SK-N-SH (cell line): ENCODE measurements around the gene CCDC88C. TPM values are rescaled to one million over a fixed set of nuclear protein-coding genes. Genes with fewer than 3 reads are reported as not detected.

Experiments used
- CTCF ChIA-PET: fragments of 300-600, 350-600 bp; formaldehyde crosslinking; extraction: SDS; loops from one replicate; lab custom pipeline; 2021; lab: Yijun Ruan, JAX
- POLR2A ChIA-PET: fragments of 350-600 bp; sonication (Branson Sonifier 250); formaldehyde crosslinking; extraction: SDS; loops from one replicate; lab custom pipeline; 2020; ENCODE audit warnings: antibody characterized with exemption, inconsistent platforms; lab: Yijun Ruan, JAX
- DNase-seq: peaks from one replicate; pipeline ENCODE4 v3.0.0; 2012
- H2AFZ ChIP-seq: fragments of 200-600 bp; sonication (generic); 2 replicates; pipeline ENCODE4 v1.8.1; 2016; ENCODE audit warnings: antibody characterized with exemption, mild to moderate bottlenecking, low read depth
- H3F3A ChIP-seq: fragments of 200-600 bp; sonication (generic); replicated peaks from 2 replicates; pipeline ENCODE3; 2016; ENCODE audit warnings: antibody characterized with exemption, mild to moderate bottlenecking; ENCODE audit not compliant: insufficient read depth
- H3K27ac ChIP-seq, 2 experiments: fragments of 200-500 bp in 1 of 2; fragments of 200-600 bp in 1 of 2; sonication (Bioruptor generic) in 1 of 2; sonication (generic), shearing (Covaris generic) in 1 of 2; 2 replicates each; pipeline versions ENCODE4 v1.5.1 to v1.6.1; 2014 to 2016; ENCODE audit warnings: low read depth in 2 of 2, inconsistent platforms in 1 of 2, low read length in 1 of 2, mild to moderate bottlenecking in 1 of 2, mixed read lengths in 1 of 2
- H3K27me3 ChIP-seq: fragments of 200-600 bp; sonication (generic), shearing (Covaris generic); 2 replicates; pipeline ENCODE4 v1.6.1; 2016; ENCODE audit warnings: mixed run types; ENCODE audit not compliant: insufficient read depth
- H3K36me3 ChIP-seq, 2 experiments: fragments of 200-500 bp in 1 of 2; fragments of 200-600 bp in 1 of 2; sonication (Bioruptor generic) in 1 of 2; sonication (generic) in 1 of 2; replicated peaks in 1 of 2; 2 replicates each; pipeline versions ENCODE3 to v1.5.1; 2014 to 2016; ENCODE audit warnings: low read length in 1 of 2, mild to moderate bottlenecking in 1 of 2; ENCODE audit not compliant: insufficient read depth in 2 of 2, control insufficient read depth in 1 of 2
- H3K4me1 ChIP-seq, 2 experiments: fragments of 200-500 bp in 1 of 2; fragments of 200-600 bp in 1 of 2; sonication (Bioruptor generic) in 1 of 2; sonication (generic), shearing (Covaris generic) in 1 of 2; 2 replicates each; pipeline versions ENCODE4 v1.5.1 to v1.6.1; 2014 to 2016; ENCODE audit warnings: low read depth in 1 of 2, low read length in 1 of 2, mixed run types in 1 of 2; ENCODE audit not compliant: insufficient read depth in 2 of 2, control insufficient read depth in 1 of 2
- H3K4me2 ChIP-seq: fragments of 200-600 bp; sonication (generic), shearing (Covaris generic); 2 replicates; pipeline ENCODE4 v1.6.1; 2017; ENCODE audit warnings: mixed run types
- H3K4me3 ChIP-seq, 2 experiments: fragments of 200-500 bp in 1 of 2; fragments of 200-600 bp in 1 of 2; sonication (Bioruptor generic) in 1 of 2; sonication (generic), shearing (Covaris generic) in 1 of 2; 2 replicates each; pipeline versions ENCODE4 v1.5.1 to v1.8.1; 2014 to 2016; ENCODE audit warnings: low read depth in 2 of 2, inconsistent platforms in 1 of 2, low read length in 1 of 2, mild to moderate bottlenecking in 1 of 2, mixed read lengths in 1 of 2, moderate library complexity in 1 of 2
- H3K79me2 ChIP-seq: fragments of 200-600 bp; sonication (generic); 2 replicates; pipeline ENCODE4 v1.8.1; 2017; ENCODE audit warnings: mild to moderate bottlenecking; ENCODE audit not compliant: insufficient read depth
- H3K9ac ChIP-seq: fragments of 200-600 bp; sonication (generic); 2 replicates; pipeline ENCODE4 v1.6.1; 2017; ENCODE audit warnings: mixed run types
- H3K9me2 ChIP-seq: fragments of 200-600 bp; sonication (generic); 2 replicates; pipeline ENCODE4 v1.6.1; 2017; ENCODE audit warnings: mixed run types
- H3K9me3 ChIP-seq: fragments of 200-600 bp; sonication (generic); 2 replicates; pipeline ENCODE4 v1.6.1; 2017; ENCODE audit warnings: mixed run types, mild to moderate bottlenecking, moderate library complexity
- H4K20me1 ChIP-seq: fragments of 200-600 bp; sonication (generic); 2 replicates; pipeline ENCODE4 v1.6.1; 2017; ENCODE audit warnings: mild to moderate bottlenecking, mixed run types; ENCODE audit not compliant: insufficient read depth
- GABPA ChIP-seq: IDR thresholded peaks from 2 replicates; pipeline ENCODE4 v1.4.0; 2012; ENCODE audit warnings: low read depth, mild to moderate bottlenecking
- MEF2A ChIP-seq: IDR thresholded peaks from 2 replicates; pipeline ENCODE4 v1.4.0; 2012; ENCODE audit warnings: low read depth, borderline replicate concordance
- MXI1 ChIP-seq: IDR thresholded peaks from 2 replicates; pipeline ENCODE4 v1.6.1; 2012; ENCODE audit warnings: mild to moderate bottlenecking, low read depth, low read length, improper control_type of control experiment
- NRF1 ChIP-seq: IDR thresholded peaks from 2 replicates; pipeline ENCODE4 v1.6.1; 2012; ENCODE audit warnings: low read depth, mild to moderate bottlenecking, low read length
- POLR2AphosphoS5 ChIP-seq: IDR thresholded peaks from 2 replicates; pipeline ENCODE4 v1.6.1; 2012; ENCODE audit warnings: low read depth, low read length
- SMC3 ChIP-seq: IDR thresholded peaks from 2 replicates; pipeline ENCODE4 v1.6.1; 2012; ENCODE audit warnings: low read depth, low read length, improper control_type of control experiment
- TCF12 ChIP-seq: IDR thresholded peaks from 2 replicates; pipeline ENCODE4 v1.4.0; 2012
- WGBS: methylation state at CpG from one replicate; pipeline ENCODE4 v1.1.6; 2017; ENCODE audit warnings: low lambda C conversion rate; 5-methylcytosine and 5-hydroxymethylcytosine counted together
- polyA plus RNA-seq, 3 experiments: library from polyadenylated mRNA; depleted of rRNA; stranded (reverse); fragments of >200 nt; gene quantifications; 2 replicates each; pipeline ENCODE4 v1.2.3, GENCODE V29; 2012
- TF ChIP-seq, protein P1 (sequence below): IDR thresholded peaks from 2 replicates; pipeline ENCODE4 v1.4.0; 2012; ENCODE audit warnings: low read depth, borderline replicate concordance
- TF ChIP-seq, protein P2 (sequence below): IDR thresholded peaks from 2 replicates; pipeline ENCODE4 v1.6.1; 2012; ENCODE audit warnings: mild to moderate bottlenecking, low read depth, low read length, moderate library complexity
- TF ChIP-seq, protein P3 (sequence below): fragments of 150-350 bp; IDR thresholded peaks from 2 replicates; pipeline ENCODE4 v1.6.1; 2016; ENCODE audit warnings: mild to moderate bottlenecking, low read depth, low read length
- TF ChIP-seq, protein P4 (sequence below): fragments of 150-350 bp; IDR thresholded peaks from 2 replicates; pipeline ENCODE4 v1.6.1; 2017; ENCODE audit warnings: antibody characterized with exemption, low read length, low read depth, borderline replicate concordance

The CCDC88C gene
- polyA plus RNA-seq, 1 of the 3 experiments (the other 2 are of a cell fraction), result 0.39 TPM

DNA sequence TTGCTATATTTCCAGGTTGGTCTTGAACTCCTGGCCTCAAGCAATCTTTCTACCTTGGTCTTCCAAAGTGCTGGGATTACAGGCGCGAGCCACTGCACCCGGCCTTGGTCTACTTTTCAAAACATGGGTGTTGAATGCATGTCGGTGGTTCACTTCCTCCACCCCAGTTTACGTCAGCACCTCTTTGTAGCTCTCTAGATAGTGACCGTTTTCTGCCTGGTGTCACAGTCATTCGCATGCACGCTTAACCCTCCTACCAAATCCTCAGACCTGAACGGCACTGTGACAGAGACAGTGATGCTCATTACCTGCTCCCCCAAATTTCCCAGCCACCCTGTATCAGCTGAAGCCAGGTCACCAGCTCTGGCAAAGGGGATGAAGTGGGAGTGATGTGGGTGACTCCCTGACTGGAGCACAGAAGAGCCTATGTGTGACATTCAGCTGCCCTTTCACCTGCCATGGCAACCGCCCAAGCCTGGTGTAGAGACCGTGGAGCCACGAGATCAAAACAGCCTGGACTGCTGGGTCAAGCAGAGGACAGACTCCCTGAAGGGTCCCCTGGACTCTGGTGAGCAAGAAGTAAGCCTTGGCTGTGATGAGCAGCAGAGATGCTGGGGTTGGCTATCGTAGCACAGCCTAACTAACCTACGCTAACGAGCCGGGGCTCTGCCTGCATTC lies 106.9 kb downstream of the CCDC88C start:
- H3K4me1 ChIP-seq, result no peaks in the 10 kb centered on the region
- no peaks in the 10 kb centered on the region for H3K9me3 ChIP-seq
- CTCF ChIA-PET, result interaction anchor here (0.8 to 2.2 kb wide), 3 partner anchors 13 to 109 kb away, joined by 3 to 12 read pairs (median 3); no protein-coding TSS in a partner anchor
- H3K36me3 ChIP-seq, result no peaks in the 10 kb centered on the region
- H3K9ac ChIP-seq, result no peak overlapping the region
- TF ChIP-seq NRF1 (no peak), SMC3 (no peak), MXI1 (no peak), MEF2A (no peak), GABPA (no peak), TCF12 (no peak), POLR2AphosphoS5 (no peak)
- TF ChIP-seq, protein P1, sequence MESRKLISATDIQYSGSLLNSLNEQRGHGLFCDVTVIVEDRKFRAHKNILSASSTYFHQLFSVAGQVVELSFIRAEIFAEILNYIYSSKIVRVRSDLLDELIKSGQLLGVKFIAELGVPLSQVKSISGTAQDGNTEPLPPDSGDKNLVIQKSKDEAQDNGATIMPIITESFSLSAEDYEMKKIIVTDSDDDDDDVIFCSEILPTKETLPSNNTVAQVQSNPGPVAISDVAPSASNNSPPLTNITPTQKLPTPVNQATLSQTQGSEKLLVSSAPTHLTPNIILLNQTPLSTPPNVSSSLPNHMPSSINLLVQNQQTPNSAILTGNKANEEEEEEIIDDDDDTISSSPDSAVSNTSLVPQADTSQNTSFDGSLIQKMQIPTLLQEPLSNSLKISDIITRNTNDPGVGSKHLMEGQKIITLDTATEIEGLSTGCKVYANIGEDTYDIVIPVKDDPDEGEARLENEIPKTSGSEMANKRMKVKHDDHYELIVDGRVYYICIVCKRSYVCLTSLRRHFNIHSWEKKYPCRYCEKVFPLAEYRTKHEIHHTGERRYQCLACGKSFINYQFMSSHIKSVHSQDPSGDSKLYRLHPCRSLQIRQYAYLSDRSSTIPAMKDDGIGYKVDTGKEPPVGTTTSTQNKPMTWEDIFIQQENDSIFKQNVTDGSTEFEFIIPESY, result no peak
- TF ChIP-seq, protein P2, sequence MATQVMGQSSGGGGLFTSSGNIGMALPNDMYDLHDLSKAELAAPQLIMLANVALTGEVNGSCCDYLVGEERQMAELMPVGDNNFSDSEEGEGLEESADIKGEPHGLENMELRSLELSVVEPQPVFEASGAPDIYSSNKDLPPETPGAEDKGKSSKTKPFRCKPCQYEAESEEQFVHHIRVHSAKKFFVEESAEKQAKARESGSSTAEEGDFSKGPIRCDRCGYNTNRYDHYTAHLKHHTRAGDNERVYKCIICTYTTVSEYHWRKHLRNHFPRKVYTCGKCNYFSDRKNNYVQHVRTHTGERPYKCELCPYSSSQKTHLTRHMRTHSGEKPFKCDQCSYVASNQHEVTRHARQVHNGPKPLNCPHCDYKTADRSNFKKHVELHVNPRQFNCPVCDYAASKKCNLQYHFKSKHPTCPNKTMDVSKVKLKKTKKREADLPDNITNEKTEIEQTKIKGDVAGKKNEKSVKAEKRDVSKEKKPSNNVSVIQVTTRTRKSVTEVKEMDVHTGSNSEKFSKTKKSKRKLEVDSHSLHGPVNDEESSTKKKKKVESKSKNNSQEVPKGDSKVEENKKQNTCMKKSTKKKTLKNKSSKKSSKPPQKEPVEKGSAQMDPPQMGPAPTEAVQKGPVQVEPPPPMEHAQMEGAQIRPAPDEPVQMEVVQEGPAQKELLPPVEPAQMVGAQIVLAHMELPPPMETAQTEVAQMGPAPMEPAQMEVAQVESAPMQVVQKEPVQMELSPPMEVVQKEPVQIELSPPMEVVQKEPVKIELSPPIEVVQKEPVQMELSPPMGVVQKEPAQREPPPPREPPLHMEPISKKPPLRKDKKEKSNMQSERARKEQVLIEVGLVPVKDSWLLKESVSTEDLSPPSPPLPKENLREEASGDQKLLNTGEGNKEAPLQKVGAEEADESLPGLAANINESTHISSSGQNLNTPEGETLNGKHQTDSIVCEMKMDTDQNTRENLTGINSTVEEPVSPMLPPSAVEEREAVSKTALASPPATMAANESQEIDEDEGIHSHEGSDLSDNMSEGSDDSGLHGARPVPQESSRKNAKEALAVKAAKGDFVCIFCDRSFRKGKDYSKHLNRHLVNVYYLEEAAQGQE, result no peak
- TF ChIP-seq, protein P3, sequence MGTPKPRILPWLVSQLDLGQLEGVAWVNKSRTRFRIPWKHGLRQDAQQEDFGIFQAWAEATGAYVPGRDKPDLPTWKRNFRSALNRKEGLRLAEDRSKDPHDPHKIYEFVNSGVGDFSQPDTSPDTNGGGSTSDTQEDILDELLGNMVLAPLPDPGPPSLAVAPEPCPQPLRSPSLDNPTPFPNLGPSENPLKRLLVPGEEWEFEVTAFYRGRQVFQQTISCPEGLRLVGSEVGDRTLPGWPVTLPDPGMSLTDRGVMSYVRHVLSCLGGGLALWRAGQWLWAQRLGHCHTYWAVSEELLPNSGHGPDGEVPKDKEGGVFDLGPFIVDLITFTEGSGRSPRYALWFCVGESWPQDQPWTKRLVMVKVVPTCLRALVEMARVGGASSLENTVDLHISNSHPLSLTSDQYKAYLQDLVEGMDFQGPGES, result no peak
- TF ChIP-seq, protein P4, sequence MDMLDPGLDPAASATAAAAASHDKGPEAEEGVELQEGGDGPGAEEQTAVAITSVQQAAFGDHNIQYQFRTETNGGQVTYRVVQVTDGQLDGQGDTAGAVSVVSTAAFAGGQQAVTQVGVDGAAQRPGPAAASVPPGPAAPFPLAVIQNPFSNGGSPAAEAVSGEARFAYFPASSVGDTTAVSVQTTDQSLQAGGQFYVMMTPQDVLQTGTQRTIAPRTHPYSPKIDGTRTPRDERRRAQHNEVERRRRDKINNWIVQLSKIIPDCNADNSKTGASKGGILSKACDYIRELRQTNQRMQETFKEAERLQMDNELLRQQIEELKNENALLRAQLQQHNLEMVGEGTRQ, result no peak
- no peak overlapping the region for H3K4me3 ChIP-seq
- no peak overlapping the region for H3K4me2 ChIP-seq
- H3K9me2 ChIP-seq, result no peaks in the 10 kb centered on the region
- POLR2A ChIA-PET, result no interaction called here
- H2AFZ ChIP-seq, result no peak overlapping the region
- H3F3A ChIP-seq, result no peaks in the 10 kb centered on the region
- H4K20me1 ChIP-seq, result no peaks in the 10 kb centered on the region
- no peaks in the 10 kb centered on the region; the same call in 1 of the 2 replicates for H3K27me3 ChIP-seq
- no peaks in the 10 kb centered on the region for H3K79me2 ChIP-seq
- DNase-seq, result no peak
- 88% methylated on average over 12 of the region's 16 CpGs for WGBS
- no peak overlapping the region for H3K27ac ChIP-seq
